Loucy (cell line): ENCODE measurements around the gene PTPRN2.

ENCODE experiments used
- H2AFZ ChIP-seq: fragments of 200-600 bp; sonication (generic); 2 replicates; pipeline ENCODE4 v1.6.0; 2016; ENCODE audit warnings: antibody characterized with exemption, mild to moderate bottlenecking, low read length, moderate library complexity
- H3F3A ChIP-seq: fragments of 200-600 bp; 2 replicates; pipeline ENCODE4 v1.6.0; 2016; ENCODE audit warnings: antibody characterized with exemption, low read depth, mild to moderate bottlenecking
- H3K27me3 ChIP-seq: fragments of 200-600 bp; sonication (generic); 2 replicates; pipeline ENCODE4 v1.6.1; 2014; ENCODE audit warnings: low read length, mild to moderate bottlenecking; ENCODE audit not compliant: insufficient read depth, poor library complexity, severe bottlenecking
- H3K36me3 ChIP-seq: fragments of 200-600 bp; sonication (generic); 2 replicates; pipeline ENCODE4 v1.6.1; 2016; ENCODE audit warnings: low read length; ENCODE audit not compliant: insufficient read depth
- H3K4me1 ChIP-seq: fragments of 200-600 bp; sonication (generic); 2 replicates; pipeline ENCODE4 v1.5.1; 2014; ENCODE audit warnings: low read length, mild to moderate bottlenecking; ENCODE audit not compliant: insufficient read depth, poor library complexity, severe bottlenecking
- H3K4me2 ChIP-seq: fragments of 200-600 bp; sonication (generic); 2 replicates; pipeline ENCODE4 v1.6.0; 2014; ENCODE audit warnings: antibody characterized with exemption, low read length, low read depth, mild to moderate bottlenecking; ENCODE audit not compliant: poor library complexity, severe bottlenecking
- H3K4me3 ChIP-seq: fragments of 200-600 bp; sonication (generic); 2 replicates; pipeline ENCODE4 v1.5.1; 2014; ENCODE audit warnings: low read length, mild to moderate bottlenecking, mixed read lengths; ENCODE audit not compliant: poor library complexity, severe bottlenecking
- H3K79me2 ChIP-seq: fragments of 200-600 bp; sonication (generic); 2 replicates; pipeline ENCODE4 v1.6.1; 2014; ENCODE audit warnings: low read length; ENCODE audit not compliant: insufficient read depth
- H3K9ac ChIP-seq: fragments of 200-600 bp; sonication (generic); 2 replicates; pipeline ENCODE4 v1.6.0; 2014; ENCODE audit warnings: mild to moderate bottlenecking, low read depth, low read length, moderate library complexity; ENCODE audit not compliant: poor library complexity, severe bottlenecking
- H3K9me2 ChIP-seq: fragments of 200-600 bp; sonication (generic); replicated peaks from 2 replicates; pipeline ENCODE4 v1.6.1; 2016; ENCODE audit warnings: low read depth, low read length, mixed read lengths
- H3K9me3 ChIP-seq: fragments of 200-600 bp; sonication (generic); 2 replicates; pipeline ENCODE4 v1.6.1; 2014; ENCODE audit warnings: mild to moderate bottlenecking, antibody characterized with exemption, low read length, low read depth; ENCODE audit not compliant: insufficient read depth
- H4K20me1 ChIP-seq: fragments of 200-600 bp; sonication (generic); 2 replicates; pipeline ENCODE4 v1.6.0; 2014; ENCODE audit warnings: antibody characterized with exemption, low read length, mild to moderate bottlenecking; ENCODE audit not compliant: insufficient read depth, poor library complexity, severe bottlenecking
- EZH2phosphoT487 ChIP-seq: fragments of 200-600 bp; IDR thresholded peaks from 2 replicates; pipeline ENCODE4 v1.6.1; 2018; ENCODE audit warnings: antibody characterized with exemption, mild to moderate bottlenecking, moderate library complexity, borderline replicate concordance
- TF ChIP-seq, protein P1 (sequence below): fragments of 200-600 bp; sonication (generic); conservative IDR thresholded peaks from 2 replicates; pipeline ENCODE4 v1.5.1; 2014; ENCODE audit warnings: mild to moderate bottlenecking, antibody characterized with exemption, low read length

The PTPRN2 gene

DNA sequence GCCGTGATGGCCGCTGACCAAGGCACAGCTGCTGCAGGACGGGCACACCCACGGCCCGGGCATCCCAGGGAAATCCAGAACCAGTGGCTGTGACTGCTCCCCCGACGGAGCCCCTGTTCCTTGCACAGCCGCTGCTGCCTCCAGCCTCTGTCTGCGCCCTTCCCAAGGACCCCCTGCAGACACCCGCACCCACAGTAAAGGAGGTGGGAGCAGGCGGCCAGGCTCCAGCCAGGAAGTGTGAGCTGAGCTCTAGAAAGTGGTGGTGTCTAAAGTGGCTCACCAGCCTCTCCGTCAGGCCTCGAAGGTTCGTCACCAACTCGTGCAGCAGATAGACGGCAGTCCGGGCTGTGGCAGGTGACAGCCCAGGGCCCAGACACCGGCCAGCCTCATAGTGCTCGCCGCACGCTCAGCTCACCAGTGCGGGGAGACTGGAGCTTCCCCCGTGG, 944.1 kb downstream of the PTPRN2 start:
- Histone ChIP-seq H3F3A (no peaks in the 10 kb centered on the region), H3K9me2 (no peaks in the 10 kb centered on the region), H3K4me2 (no peak overlapping the region), H3K4me3 (no peak overlapping the region), H3K79me2 (no peaks in the 10 kb centered on the region), H3K9ac (no peak overlapping the region), H3K4me1 (peaks cover 6% of the 10 kb centered on the region), H4K20me1 (no peaks in the 10 kb centered on the region), H3K9me3 (peaks cover 17% of the 10 kb centered on the region), H3K36me3 (0 out of 2 replicates have a peak, but pooled peaks cover 9% of the 10 kb centered on the region), H3K27me3 (no peaks in the 10 kb centered on the region), H2AFZ (no peak overlapping the region)
- TF ChIP-seq, protein P1, sequence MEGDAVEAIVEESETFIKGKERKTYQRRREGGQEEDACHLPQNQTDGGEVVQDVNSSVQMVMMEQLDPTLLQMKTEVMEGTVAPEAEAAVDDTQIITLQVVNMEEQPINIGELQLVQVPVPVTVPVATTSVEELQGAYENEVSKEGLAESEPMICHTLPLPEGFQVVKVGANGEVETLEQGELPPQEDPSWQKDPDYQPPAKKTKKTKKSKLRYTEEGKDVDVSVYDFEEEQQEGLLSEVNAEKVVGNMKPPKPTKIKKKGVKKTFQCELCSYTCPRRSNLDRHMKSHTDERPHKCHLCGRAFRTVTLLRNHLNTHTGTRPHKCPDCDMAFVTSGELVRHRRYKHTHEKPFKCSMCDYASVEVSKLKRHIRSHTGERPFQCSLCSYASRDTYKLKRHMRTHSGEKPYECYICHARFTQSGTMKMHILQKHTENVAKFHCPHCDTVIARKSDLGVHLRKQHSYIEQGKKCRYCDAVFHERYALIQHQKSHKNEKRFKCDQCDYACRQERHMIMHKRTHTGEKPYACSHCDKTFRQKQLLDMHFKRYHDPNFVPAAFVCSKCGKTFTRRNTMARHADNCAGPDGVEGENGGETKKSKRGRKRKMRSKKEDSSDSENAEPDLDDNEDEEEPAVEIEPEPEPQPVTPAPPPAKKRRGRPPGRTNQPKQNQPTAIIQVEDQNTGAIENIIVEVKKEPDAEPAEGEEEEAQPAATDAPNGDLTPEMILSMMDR = no peak
- TF ChIP-seq EZH2phosphoT487 = no peak

DNA sequence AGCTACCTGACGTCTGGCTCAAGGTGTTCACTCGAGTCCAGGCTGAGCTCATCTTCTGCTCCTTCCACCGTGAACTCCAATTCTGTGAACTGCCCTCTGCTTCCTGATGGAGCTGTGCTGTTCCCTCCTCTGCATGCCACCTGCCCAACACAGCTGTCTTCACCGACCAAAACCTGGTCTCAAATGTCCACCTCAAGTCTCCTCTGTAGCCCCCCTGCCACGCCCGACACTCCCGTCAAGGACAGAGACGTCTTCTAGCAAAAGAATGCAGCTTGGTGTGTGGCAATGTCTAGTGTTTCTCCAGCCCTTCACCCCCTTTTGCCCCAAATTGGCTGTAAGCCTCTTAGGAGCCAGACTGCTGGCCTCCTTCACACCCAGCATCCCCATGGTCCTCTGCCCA, 945.8 kb downstream of the PTPRN2 start:
- Histone ChIP-seq H3K9ac (no peak overlapping the region), H3K36me3 (0 out of 2 replicates have a peak, but pooled peaks cover 9% of the 10 kb centered on the region), H3K9me3 (peaks cover 17% of the 10 kb centered on the region), H3K4me3 (no peak overlapping the region), H4K20me1 (no peaks in the 10 kb centered on the region), H2AFZ (no peak overlapping the region), H3K9me2 (no peaks in the 10 kb centered on the region), H3K4me1 (peaks cover 6% of the 10 kb centered on the region), H3K4me2 (no peak overlapping the region), H3K79me2 (no peaks in the 10 kb centered on the region), H3K27me3 (no peaks in the 10 kb centered on the region), H3F3A (no peaks in the 10 kb centered on the region)
- TF ChIP-seq, protein P1 = no peak
- no peak for TF ChIP-seq EZH2phosphoT487

DNA sequence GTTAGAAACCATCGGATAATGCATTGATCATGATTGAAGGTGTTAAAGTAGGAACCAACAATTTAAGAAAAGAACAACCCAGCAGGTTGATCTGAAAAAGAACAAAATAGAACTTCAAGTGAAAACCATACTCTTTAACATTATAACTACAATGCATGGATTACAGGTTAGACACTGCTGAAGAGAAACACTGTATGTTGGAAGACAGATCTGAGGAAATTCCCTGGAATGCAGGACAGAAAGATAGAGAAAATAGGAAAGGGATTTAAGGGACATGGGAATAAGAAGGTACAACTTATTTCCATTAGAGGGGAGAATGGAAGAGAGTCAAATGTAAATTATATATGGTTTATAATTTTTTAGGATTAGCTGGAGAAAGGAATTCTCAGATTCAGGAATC, 947.5 kb downstream of the PTPRN2 start:
- Histone ChIP-seq H3K27me3 (no peaks in the 10 kb centered on the region), H3K36me3 (peaks cover 9% of the 10 kb centered on the region; the same call in 1 of the 2 replicates), H3K4me3 (no peak overlapping the region), H2AFZ (no peak overlapping the region), H3K79me2 (no peaks in the 10 kb centered on the region), H3K9me2 (no peaks in the 10 kb centered on the region), H3K4me1 (no peaks in the 10 kb centered on the region), H4K20me1 (no peaks in the 10 kb centered on the region), H3K9ac (no peak overlapping the region), H3K9me3 (peaks cover 17% of the 10 kb centered on the region), H3K4me2 (no peak overlapping the region), H3F3A (no peaks in the 10 kb centered on the region)
- TF ChIP-seq, protein P1 = no peak
